Measurements from ENCODE around the gene ETF1.
"Not testable (repeated sequence)": the region's sequence is repeated elsewhere in the genome, so short reads cannot be mapped to it uniquely, and the experiment has no call there.

Gene ETF1

GRCh38 chr5:138492560-138493045 lies 50.4 kb downstream of the ETF1 start:
- H3K9ac ChIP-seq (ENCODE audit: low read depth, low read length) = no peak overlapping the region
- peaks cover 34% of the 10 kb centered on the region for H3K27me3 ChIP-seq (ENCODE audit: control insufficient read depth, insufficient read depth, low read length)
- H3K4me3 ChIP-seq (ENCODE audit: low read depth, low read length) = peak overlapping the region; percentile 48
- no peaks in the 10 kb centered on the region for H3K9me3 ChIP-seq (ENCODE audit: control insufficient read depth, insufficient read depth, low read length)
- no peaks in the 10 kb centered on the region for H3K4me1 ChIP-seq (ENCODE audit: control insufficient read depth, insufficient read depth, low read length)
- no peaks in the 10 kb centered on the region for H3K36me3 ChIP-seq (ENCODE audit: control insufficient read depth, insufficient read depth, low read length)

GRCh38 chr5:138491669-138492559 lies 51.1 kb downstream of the ETF1 start:
- Histone ChIP-seq H3K27me3 (ENCODE audit: control insufficient read depth, insufficient read depth, low read length) (peaks cover 34% of the 10 kb centered on the region), H3K4me1 (ENCODE audit: control insufficient read depth, insufficient read depth, low read length) (peaks cover 2% of the 10 kb centered on the region), H3K36me3 (ENCODE audit: control insufficient read depth, insufficient read depth, low read length) (no peaks in the 10 kb centered on the region), H3K9ac (ENCODE audit: low read depth, low read length) (peak overlapping the region; percentile 72), H3K9me3 (ENCODE audit: control insufficient read depth, insufficient read depth, low read length) (no peaks in the 10 kb centered on the region), H3K4me3 (ENCODE audit: low read depth, low read length) (peak overlapping the region; percentile 55)

- Histone ChIP-seq H3K9me3 (ENCODE audit: control insufficient read depth, insufficient read depth, low read length) (no peaks in the 10 kb centered on the region), H3K4me1 (ENCODE audit: control insufficient read depth, insufficient read depth, low read length) (peaks cover 6% of the 10 kb centered on the region), H3K4me3 (ENCODE audit: low read depth, low read length) (peak overlapping the region; percentile 55), H3K36me3 (ENCODE audit: control insufficient read depth, insufficient read depth, low read length) (no peaks in the 10 kb centered on the region), H3K9ac (ENCODE audit: low read depth, low read length) (no peak overlapping the region), H3K27me3 (ENCODE audit: control insufficient read depth, insufficient read depth, low read length) (peaks cover 34% of the 10 kb centered on the region)
Measured at GRCh38 chr5:138491284-138491648, 51.8 kb downstream of the ETF1 start.

GRCh38 chr5:138490648-138491283 lies 52.3 kb downstream of the ETF1 start:
- Histone ChIP-seq H3K36me3 (ENCODE audit: control insufficient read depth, insufficient read depth, low read length) (no peaks in the 10 kb centered on the region), H3K4me3 (ENCODE audit: low read depth, low read length) (peak overlapping the region; percentile 55), H3K9ac (ENCODE audit: low read depth, low read length) (no peak overlapping the region), H3K27me3 (ENCODE audit: control insufficient read depth, insufficient read depth, low read length) (peaks cover 34% of the 10 kb centered on the region), H3K4me1 (ENCODE audit: control insufficient read depth, insufficient read depth, low read length) (peaks cover 6% of the 10 kb centered on the region), H3K9me3 (ENCODE audit: control insufficient read depth, insufficient read depth, low read length) (no peaks in the 10 kb centered on the region)

DNA sequence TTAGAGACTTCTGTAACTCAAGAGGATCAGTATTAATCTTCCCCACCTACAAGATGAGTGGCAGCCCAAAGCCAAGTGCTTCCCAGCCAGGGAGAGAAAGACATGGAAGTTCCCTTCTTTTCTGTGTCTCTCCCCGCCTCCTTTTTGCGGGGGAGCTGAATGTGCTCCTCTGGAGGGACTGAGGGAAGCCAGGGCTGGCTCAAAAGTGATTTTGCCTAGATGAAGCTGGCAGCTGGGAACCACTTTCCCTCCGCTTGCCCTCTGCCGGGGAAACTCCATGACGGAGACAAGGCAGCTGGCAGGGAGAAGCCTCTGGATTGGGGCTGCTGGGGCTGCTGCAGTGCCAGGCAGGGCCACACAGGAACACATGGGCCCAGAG lies 53.4 kb downstream of the ETF1 start:
- H3K36me3 ChIP-seq (ENCODE audit: control insufficient read depth, insufficient read depth, low read length) = no peaks in the 10 kb centered on the region
- peaks cover 6% of the 10 kb centered on the region for H3K4me1 ChIP-seq (ENCODE audit: control insufficient read depth, insufficient read depth, low read length)
- H3K9me3 ChIP-seq (ENCODE audit: control insufficient read depth, insufficient read depth, low read length) = no peaks in the 10 kb centered on the region
- no peak overlapping the region for H3K9ac ChIP-seq (ENCODE audit: low read depth, low read length)
- peaks cover 34% of the 10 kb centered on the region for H3K27me3 ChIP-seq (ENCODE audit: control insufficient read depth, insufficient read depth, low read length)
- H3K4me3 ChIP-seq (ENCODE audit: low read depth, low read length) = no peak overlapping the region

DNA sequence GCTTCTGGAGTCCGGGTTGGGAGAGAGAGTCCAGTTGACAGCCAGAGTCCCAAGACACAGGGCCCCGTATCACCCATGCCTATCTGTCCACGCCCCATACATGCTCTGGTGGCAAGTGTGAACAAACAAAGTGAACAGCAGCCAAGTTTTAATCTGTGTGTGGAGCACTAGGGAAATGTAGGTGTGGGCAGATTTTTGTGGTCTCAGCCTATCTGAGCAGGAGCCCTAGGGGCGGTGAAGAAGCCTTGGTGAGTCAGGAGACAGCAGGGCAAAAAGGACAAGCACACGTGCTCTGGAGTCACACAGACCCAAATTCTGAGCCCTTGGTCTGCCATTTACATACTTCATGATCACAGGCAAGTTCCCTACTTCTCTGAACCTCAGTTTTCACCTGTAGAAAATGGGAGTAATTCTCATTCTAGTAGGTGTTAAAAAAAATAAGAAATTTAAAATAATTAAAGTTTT lies 54.5 kb downstream of the ETF1 start:
- H3K36me3 ChIP-seq (ENCODE audit: control insufficient read depth, insufficient read depth, low read length) = no peaks in the 10 kb centered on the region
- H3K27me3 ChIP-seq (ENCODE audit: control insufficient read depth, insufficient read depth, low read length) = peaks cover 34% of the 10 kb centered on the region
- peaks cover 6% of the 10 kb centered on the region for H3K4me1 ChIP-seq (ENCODE audit: control insufficient read depth, insufficient read depth, low read length)
- no peaks in the 10 kb centered on the region for H3K9me3 ChIP-seq (ENCODE audit: control insufficient read depth, insufficient read depth, low read length)
- no peak overlapping the region for H3K9ac ChIP-seq (ENCODE audit: low read depth, low read length)
- no peak overlapping the region for H3K4me3 ChIP-seq (ENCODE audit: low read depth, low read length)

GRCh38 chr5:138482638-138483037 lies 60.4 kb downstream of the ETF1 start:
- no peaks in the 10 kb centered on the region for H3K36me3 ChIP-seq (ENCODE audit: control insufficient read depth, insufficient read depth, low read length)
- H3K27me3 ChIP-seq (ENCODE audit: control insufficient read depth, insufficient read depth, low read length) = no peaks in the 10 kb centered on the region
- H3K4me1 ChIP-seq (ENCODE audit: control insufficient read depth, insufficient read depth, low read length) = peaks cover 6% of the 10 kb centered on the region
- no peak overlapping the region for H3K4me3 ChIP-seq (ENCODE audit: low read depth, low read length)
- H3K9me3 ChIP-seq (ENCODE audit: control insufficient read depth, insufficient read depth, low read length) = no peaks in the 10 kb centered on the region
- no peak overlapping the region for H3K9ac ChIP-seq (ENCODE audit: low read depth, low read length)

GRCh38 chr5:138476918-138477317 lies 66.1 kb downstream of the ETF1 start:
- no peaks in the 10 kb centered on the region for H3K36me3 ChIP-seq (ENCODE audit: control insufficient read depth, insufficient read depth, low read length)
- H3K4me1 ChIP-seq (ENCODE audit: control insufficient read depth, insufficient read depth, low read length) = peaks cover 5% of the 10 kb centered on the region
- peaks cover 2% of the 10 kb centered on the region for H3K27me3 ChIP-seq (ENCODE audit: control insufficient read depth, insufficient read depth, low read length)
- H3K4me3 ChIP-seq (ENCODE audit: low read depth, low read length) = no peak overlapping the region
- H3K9ac ChIP-seq (ENCODE audit: low read depth, low read length) = no peak overlapping the region
- H3K9me3 ChIP-seq (ENCODE audit: control insufficient read depth, insufficient read depth, low read length) = no peaks in the 10 kb centered on the region

- H3K9me3 ChIP-seq (ENCODE audit: control insufficient read depth, insufficient read depth, low read length); H3K36me3 ChIP-seq (ENCODE audit: control insufficient read depth, insufficient read depth, low read length); H3K4me3 ChIP-seq (ENCODE audit: low read depth, low read length); H3K4me1 ChIP-seq (ENCODE audit: control insufficient read depth, insufficient read depth, low read length); H3K9ac ChIP-seq (ENCODE audit: low read depth, low read length); H3K27me3 ChIP-seq (ENCODE audit: control insufficient read depth, insufficient read depth, low read length): not testable (repeated sequence)
Measured at GRCh38 chr5:138473151-138473550, 69.9 kb downstream of the ETF1 start.

GRCh38 chr5:138472353-138472752 lies 70.7 kb downstream of the ETF1 start:
- Histone ChIP-seq H3K27me3 (ENCODE audit: control insufficient read depth, insufficient read depth, low read length) (peaks cover 2% of the 10 kb centered on the region), H3K36me3 (ENCODE audit: control insufficient read depth, insufficient read depth, low read length) (peaks cover 2% of the 10 kb centered on the region), H3K4me3 (ENCODE audit: low read depth, low read length) (no peak overlapping the region), H3K4me1 (ENCODE audit: control insufficient read depth, insufficient read depth, low read length) (peaks cover 5% of the 10 kb centered on the region), H3K9me3 (ENCODE audit: control insufficient read depth, insufficient read depth, low read length) (no peaks in the 10 kb centered on the region), H3K9ac (ENCODE audit: low read depth, low read length) (no peak overlapping the region)

DNA sequence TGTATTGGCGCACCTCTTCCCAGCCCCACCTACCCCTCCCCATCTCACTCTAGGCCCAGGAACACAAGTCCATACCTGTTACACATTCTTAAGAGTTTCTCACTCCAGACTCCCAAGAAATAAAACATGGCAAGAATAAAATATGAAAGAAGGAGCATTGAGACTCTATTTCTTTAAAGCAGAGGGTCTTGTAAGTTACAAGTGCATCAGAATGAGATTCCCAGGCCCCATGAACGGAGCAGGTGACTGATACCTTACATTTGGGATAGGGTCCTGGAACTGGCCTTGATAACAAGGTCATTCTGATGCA lies 72.0 kb downstream of the ETF1 start:
- H3K9me3 ChIP-seq (ENCODE audit: control insufficient read depth, insufficient read depth, low read length) = no peaks in the 10 kb centered on the region
- peaks cover 5% of the 10 kb centered on the region for H3K4me1 ChIP-seq (ENCODE audit: control insufficient read depth, insufficient read depth, low read length)
- H3K36me3 ChIP-seq (ENCODE audit: control insufficient read depth, insufficient read depth, low read length) = peaks cover 6% of the 10 kb centered on the region
- H3K4me3 ChIP-seq (ENCODE audit: low read depth, low read length) = no peak overlapping the region
- no peak overlapping the region for H3K9ac ChIP-seq (ENCODE audit: low read depth, low read length)
- peaks cover 11% of the 10 kb centered on the region for H3K27me3 ChIP-seq (ENCODE audit: control insufficient read depth, insufficient read depth, low read length)
